ENCODE results near the gene SYT5. TPM values are rescaled to one million over a fixed set of nuclear protein-coding genes. Genes with fewer than 3 reads are reported as not detected.
A peak's percentile ranks its signal among the peaks of the same experiment; 100 is the strongest.

The SYT5 gene
- total and polyA plus RNA-seq, 9 of the 15 experiments (the other 6 are each of a cell fraction or from before 2014, with no cell fraction given), result 1.3 to 20.9 (median 8.8) TPM

GRCh38 chr19:55146705-55147273 lies 33.3 kb downstream of the SYT5 start (continued):
- TF ChIP-seq, protein P1, sequence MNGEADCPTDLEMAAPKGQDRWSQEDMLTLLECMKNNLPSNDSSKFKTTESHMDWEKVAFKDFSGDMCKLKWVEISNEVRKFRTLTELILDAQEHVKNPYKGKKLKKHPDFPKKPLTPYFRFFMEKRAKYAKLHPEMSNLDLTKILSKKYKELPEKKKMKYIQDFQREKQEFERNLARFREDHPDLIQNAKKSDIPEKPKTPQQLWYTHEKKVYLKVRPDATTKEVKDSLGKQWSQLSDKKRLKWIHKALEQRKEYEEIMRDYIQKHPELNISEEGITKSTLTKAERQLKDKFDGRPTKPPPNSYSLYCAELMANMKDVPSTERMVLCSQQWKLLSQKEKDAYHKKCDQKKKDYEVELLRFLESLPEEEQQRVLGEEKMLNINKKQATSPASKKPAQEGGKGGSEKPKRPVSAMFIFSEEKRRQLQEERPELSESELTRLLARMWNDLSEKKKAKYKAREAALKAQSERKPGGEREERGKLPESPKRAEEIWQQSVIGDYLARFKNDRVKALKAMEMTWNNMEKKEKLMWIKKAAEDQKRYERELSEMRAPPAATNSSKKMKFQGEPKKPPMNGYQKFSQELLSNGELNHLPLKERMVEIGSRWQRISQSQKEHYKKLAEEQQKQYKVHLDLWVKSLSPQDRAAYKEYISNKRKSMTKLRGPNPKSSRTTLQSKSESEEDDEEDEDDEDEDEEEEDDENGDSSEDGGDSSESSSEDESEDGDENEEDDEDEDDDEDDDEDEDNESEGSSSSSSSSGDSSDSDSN (IDR thresholded peaks at IDR 0.05; ENCODE audit: borderline replicate concordance in 1 of 2, low read depth in 2 of 2, low read length in 2 of 2), result no peak
- no peak for TF ChIP-seq PYGO2 (tag; IDR thresholded peaks at IDR 0.05)
- TF ChIP-seq, protein P2, sequence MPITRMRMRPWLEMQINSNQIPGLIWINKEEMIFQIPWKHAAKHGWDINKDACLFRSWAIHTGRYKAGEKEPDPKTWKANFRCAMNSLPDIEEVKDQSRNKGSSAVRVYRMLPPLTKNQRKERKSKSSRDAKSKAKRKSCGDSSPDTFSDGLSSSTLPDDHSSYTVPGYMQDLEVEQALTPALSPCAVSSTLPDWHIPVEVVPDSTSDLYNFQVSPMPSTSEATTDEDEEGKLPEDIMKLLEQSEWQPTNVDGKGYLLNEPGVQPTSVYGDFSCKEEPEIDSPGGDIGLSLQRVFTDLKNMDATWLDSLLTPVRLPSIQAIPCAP (CRISPR knock-in tag; IDR thresholded peaks at IDR 0.05; ENCODE audit: borderline replicate concordance), result no peak
- no peak; the same call in 1 of the 2 replicates for TF ChIP-seq ZEB2 (IDR thresholded peaks at IDR 0.05)
- TF ChIP-seq CTCF (IDR thresholded peaks at IDR 0.05 in 2 of 3, conservative IDR thresholded peaks at IDR 0.05 in 1 of 3; ENCODE audit: insufficient read depth in 2 of 3, low read depth in 1 of 3, low read length in 3 of 3), result 0 out of 6 replicates have a peak, but pooled peaks of 1 of the 3 experiments have one; percentile 2
- TF ChIP-seq POLR2G (IDR thresholded peaks at IDR 0.05; ENCODE audit: low read depth, low read length), result peak; percentile 78
- TF ChIP-seq, protein P3, sequence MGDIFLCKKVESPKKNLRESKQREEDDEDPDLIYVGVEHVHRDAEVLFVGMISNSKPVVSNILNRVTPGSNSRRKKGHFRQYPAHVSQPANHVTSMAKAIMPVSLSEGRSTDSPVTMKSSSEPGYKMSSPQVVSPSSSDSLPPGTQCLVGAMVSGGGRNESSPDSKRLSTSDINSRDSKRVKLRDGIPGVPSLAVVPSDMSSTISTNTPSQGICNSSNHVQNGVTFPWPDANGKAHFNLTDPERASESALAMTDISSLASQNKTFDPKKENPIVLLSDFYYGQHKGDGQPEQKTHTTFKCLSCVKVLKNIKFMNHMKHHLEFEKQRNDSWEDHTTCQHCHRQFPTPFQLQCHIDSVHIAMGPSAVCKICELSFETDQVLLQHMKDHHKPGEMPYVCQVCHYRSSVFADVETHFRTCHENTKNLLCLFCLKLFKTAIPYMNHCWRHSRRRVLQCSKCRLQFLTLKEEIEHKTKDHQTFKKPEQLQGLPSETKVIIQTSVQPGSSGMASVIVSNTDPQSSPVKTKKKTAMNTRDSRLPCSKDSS (IDR thresholded peaks at IDR 0.05; ENCODE audit: low read depth, partially characterized antibody), result no peak
- TF ChIP-seq CHAMP1 (IDR thresholded peaks at IDR 0.05), result no peak
- TF ChIP-seq ZNF586 (CRISPR knock-in tag; conservative IDR thresholded peaks at IDR 0.05), result no peak
- no peak for TF ChIP-seq RFX7 (CRISPR knock-in tag; IDR thresholded peaks at IDR 0.05)
- TF ChIP-seq XRCC4 (IDR thresholded peaks at IDR 0.05; ENCODE audit: extremely low read depth, insufficient read depth, insufficient read length), result no peak
- no peak for TF ChIP-seq KLF16 (IDR thresholded peaks at IDR 0.05)
- TF ChIP-seq GABPB1 (CRISPR knock-in tag; IDR thresholded peaks at IDR 0.05), result no peak
- no peak for TF ChIP-seq ZNF695 (CRISPR knock-in tag; IDR thresholded peaks at IDR 0.05)
- no peak for TF ChIP-seq HNRNPUL1 (IDR thresholded peaks at IDR 0.05; ENCODE audit: low read length)
- TF ChIP-seq FOXM1 (IDR thresholded peaks at IDR 0.05; ENCODE audit: low read depth), result no peak
- 0 out of 2 replicates have a peak, but pooled peaks have one; percentile 19 for TF ChIP-seq FOXM1 (CRISPR knock-in tag; IDR thresholded peaks at IDR 0.05; ENCODE audit: low read depth)
- TF ChIP-seq DNMT1 (IDR thresholded peaks at IDR 0.05), result no peak
- TF ChIP-seq ZNF79 (CRISPR knock-in tag; IDR thresholded peaks at IDR 0.05; ENCODE audit: low read depth), result no peak
- TF ChIP-seq ZNF57 (CRISPR knock-in tag; IDR thresholded peaks at IDR 0.05), result no peak
